ENCODE data around the gene NOS1AP.
"Not testable (repeated sequence)": the region's sequence is repeated elsewhere in the genome, so short reads cannot be mapped to it uniquely, and the experiment has no call there.

Gene NOS1AP

DNA sequence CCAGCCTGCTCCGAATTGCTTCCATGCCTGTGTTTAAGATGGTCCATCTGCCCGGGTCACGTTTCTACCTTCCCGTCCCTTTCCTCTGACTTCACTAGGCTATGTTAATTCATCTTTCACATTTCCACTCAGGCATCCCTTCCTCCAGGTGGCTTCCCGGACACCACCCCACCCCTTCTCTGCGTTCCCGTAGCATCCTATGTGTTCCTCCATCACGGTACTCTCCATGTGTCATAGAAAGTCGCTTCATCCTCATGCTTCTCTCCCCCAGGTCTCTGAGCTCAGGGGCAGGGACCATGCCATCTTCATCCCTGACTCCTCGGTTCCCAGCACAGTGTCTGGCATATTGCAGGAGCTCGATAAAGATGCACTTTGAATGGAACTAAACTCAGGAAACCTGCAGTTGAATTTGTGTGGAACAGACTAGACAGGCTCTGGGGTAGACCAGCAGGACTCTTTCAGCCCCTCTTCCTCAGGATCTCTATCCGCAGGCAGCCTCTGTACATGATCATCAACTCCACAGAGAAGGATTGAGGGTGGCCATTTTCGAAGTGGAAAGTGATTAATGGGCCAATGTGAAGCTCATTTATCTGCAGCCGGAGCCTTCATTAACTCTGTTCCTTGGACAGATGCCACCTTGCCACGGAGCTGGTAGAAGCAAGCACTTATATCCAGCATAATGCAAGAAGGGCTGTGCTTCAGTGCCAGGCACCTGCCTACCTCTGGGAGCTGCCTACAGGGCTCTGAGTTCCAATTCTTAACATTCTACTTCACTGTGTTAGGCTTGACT is 321.1 kb downstream of the NOS1AP start:
- DNase-seq: no peak

DNA sequence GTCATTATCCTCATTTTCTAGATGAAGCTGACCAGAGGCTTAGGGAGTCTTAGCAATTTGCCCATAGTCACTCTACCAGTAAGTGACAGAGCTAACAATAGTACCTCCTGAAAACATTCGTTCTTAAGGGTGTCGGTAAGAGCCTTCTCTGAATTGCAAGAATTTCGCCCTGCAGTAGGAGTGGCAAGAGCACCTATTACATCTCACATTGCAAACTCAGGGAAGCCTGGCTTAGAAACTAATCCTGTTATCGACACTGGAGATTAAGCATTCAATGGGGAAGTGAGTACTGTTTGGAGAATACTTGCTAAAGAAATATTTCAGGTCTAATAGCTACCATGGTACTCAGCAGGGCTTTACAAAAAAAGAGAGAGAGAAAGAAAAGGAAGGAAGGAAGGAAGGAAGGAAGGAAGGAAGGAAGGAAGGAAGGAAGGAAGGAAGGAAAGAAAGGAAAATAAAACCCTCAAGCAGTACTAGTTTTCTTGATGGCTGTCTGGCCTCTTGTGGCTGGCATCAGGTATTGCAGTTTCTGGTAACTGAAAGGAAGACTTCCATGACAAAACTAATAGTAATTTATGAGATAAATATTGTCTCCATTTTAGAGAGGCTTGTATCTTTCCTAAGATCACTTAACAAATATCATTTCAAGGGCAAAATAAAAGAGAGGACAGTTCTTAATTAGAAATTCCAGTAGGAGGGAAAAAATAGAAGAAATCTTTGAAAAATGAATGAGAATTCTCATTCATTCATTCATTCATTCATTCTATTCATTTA is 322.5 kb downstream of the NOS1AP start:
- DNase-seq: no peak

DNA sequence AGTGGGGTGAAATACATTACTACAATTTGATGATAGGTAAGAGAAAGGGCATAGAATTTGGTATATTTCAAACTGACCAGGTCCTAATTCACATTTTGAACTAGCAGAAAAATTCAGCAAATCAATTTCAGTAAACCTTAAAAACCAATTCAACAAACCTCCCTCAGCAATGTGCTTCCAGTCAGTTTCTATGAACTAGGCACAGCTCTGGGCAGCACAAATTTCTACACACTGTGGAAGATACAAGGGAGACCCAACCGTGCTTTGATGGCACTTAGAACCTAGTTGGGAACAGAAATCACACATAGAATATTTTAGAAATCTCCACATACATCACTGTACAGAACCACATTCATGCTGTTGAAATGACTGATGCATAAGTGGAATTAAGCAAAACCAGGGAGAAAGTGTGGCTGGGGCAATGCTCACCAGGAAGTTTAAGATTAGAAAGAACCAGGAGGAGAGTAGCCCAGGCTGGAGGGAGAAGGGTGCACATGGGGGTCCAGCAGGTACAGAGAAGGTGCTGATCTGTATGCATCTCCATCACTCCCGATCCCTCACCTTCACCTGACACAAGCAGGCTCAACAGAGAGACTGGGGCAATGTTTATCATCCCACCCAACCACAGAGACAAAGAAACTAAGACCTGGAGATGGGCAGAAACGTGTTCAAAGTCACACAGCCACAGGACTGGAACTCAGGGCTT is 326.9 kb downstream of the NOS1AP start:
- DNase-seq: no peak

DNA sequence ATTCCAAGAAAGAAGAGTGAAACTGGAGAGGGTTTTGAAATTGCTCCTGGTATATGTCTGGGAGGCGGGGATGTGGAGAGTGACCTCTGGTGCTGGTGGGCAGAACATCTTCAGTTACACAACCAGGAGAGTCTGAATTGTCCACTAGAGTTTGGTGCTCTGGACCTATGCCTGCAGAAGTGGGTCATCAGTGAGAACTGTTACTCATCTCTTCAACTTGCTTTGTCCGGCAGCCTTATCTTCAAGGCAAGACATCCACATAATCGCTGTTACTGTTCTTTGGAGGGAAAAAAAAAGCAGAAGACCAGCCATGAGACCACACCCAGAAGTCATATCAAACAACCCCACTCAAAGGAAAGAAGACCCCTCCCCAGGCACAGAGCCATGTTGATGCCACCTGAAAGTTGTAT is 327.6 kb downstream of the NOS1AP start:
- DNase-seq: no peak

DNA sequence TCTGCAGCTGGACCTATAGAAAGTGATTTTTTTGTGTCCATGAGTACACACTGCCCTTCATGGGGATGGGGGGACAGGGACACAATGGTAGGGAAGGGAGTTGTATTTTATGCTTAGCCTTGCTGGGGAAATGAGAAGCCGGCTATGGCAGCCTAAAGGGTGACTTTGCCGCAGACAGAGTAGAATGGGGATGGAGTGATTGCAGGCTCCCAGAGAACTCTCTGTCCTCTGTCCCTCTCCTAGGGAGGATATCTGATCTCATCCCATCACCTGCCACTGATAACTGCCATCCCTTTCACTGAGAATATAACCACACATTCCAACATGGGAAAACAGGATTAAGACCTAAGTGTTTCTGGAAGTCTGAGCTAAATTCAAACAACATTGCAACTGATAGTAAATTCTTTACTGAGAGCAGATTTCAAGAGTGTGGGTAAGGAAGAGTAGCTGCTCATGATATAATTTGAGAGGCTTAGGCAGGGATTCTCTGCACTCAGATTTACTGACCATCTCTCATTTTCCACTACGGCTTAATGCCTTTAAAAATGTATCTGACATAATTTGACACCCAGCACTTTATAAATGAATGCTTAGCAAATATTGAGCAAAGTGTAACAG is 328.6 kb downstream of the NOS1AP start:
- no peak for DNase-seq

DNA sequence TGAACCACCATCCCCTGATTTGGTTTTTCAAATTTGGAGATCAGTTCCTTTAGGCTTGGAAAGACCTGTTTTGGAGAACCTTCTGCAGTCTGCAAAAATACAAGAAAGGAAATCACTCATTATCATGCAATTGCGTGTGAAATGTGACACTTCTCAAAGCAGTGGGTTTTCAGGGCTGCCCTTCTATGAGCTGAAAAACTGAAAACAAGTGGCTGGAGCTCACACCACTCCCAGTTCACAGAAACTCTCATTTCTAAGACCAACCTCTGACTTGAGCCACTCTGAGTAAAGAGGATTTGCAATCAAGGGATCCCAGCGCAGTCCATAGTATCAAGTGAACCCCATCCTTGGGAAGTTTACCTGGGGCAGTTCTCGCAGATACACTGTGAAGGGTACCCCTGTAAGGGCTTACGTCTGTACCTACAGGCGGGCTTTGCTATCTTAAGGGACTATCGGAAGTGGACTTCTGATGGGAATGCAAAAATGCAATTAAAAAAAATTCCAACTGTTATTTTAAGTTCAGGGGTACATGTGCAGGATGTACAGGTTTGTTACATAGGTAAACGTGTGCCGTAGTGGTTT is 329.6 kb downstream of the NOS1AP start:
- DNase-seq: no peak

DNA sequence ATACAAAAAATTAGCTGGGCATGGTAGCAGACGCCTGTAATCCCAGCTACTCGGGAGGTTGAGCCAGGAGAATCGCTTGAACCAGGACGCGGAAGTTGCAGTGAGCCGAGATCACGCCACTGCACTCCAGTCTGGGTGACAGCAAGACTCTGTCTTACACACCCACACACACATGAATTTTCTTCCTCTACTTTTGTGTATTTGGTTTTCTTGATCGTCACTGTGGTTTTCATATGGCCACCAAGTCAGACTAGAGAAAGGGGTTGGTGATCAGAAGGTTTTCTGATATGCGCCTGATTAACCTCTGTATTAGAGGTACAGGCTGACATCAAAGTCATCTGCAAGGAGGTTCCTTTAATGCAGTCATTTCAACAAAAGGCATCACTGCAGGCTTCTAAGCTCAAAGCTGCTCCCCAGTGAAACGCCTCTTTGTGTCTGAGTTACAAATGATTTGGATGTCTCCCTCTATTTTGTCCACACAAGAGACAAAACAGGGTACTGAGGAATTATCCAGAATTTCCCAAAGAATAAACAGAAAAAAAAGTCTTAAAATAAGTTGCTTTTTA is 331.4 kb downstream of the NOS1AP start:
- no peak for DNase-seq

DNA sequence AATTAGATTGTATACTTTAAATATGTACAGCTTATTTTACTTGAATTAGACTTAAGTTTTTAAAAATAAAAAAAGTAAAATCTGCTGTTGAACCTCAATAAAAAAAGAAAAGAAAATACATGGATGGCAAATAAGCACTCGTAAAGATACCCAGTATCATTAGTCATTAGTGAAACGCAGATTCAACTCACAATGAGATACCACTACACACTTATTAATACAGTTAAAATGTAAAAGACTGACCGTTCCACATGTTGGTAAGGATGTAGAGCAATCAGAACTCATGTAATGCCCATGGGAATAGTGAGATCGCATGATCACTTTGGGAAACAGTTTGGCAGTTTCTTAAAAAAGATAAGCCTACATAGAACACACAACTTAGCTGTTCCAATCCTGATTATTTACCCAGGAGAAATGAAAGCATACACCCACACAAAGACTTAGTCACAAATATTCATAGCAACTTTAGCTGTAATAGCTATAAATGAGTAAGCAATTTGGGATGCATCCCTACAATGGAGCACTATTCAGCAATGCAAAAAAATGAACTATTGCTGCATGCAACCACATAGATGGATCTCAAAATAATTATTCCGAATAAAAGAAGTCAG is 335.2 kb downstream of the NOS1AP start:
- no peak for DNase-seq

DNA sequence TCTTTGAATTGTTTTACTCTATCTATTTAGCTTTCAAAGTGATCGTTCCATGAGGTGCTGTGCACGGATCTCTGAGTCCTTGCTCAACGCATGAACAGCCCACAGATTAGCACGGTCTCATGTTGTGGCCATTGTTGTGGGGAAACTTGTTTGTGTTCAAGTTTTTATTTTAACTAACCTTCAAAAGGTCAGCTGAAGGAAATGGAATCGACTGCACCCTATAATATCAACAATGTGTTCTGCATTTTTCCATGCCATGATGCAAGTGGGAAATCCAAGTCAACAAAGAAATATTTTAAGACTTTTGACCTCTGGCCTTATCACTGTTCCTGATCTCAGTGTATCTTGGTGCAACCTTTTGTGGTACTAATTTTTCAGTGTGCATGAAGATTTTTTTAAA is 336.3 kb downstream of the NOS1AP start:
- DNase-seq: no peak

DNA sequence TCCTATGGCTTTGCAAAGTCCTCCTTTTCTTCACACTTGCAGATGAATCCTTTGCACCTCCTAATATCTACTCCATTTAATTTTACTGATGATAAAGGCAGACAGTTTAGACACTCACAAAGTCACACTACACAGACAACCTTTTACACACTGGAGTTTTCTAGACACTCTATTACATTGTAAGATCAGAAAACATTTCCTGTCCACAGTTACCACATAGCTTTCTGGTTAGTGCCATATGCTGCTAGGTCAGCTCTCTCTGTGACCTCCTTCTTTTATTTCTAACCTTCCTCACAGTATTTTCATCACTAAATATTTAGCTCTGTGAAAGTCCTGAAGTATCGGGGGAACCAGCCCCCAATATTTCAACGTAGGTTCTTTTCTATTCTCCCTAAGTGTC is 337.3 kb downstream of the NOS1AP start:
- no peak for DNase-seq

DNA sequence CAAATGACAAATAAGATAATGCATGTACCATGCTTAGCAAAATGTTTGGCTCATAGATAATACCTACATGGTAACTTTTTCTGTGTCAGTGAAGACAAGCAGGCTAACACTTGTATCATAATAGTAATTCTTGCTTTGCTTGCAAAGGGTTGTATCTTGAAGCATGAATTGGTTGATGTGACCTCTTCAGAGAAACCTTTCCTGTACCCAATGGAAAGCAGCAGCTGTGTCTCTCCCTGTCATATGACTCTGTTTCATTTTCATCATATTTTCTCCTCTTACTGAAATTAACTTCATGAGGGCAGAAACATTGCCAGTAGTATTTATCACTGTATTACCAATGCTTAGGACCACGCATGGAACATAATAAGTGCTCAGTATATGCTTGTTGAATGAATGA is 338.0 kb downstream of the NOS1AP start:
- DNase-seq: no peak

DNA sequence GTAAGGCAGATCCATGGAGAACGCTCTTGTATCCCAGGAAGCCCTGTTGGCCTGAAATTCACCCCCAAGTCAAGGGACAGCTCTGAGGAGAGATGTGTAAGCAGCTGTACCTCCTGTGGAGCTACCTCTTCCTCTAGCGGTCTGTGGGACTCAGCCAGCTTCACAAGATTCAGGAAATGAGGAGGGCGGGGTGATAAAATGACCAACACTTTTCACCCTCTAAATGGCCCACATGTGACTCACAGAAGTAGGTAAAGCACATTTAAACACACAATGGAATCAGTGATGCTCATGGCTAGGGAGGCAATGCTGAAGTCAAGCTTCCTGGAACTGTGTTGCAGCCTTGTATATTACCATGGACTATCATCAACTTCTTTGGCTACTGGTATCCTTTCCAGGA is 342.5 kb downstream of the NOS1AP start, which contains the start of gene SH2D1B:
Gene SH2D1B (minus strand): TSS at position 135 of the 400 bp plus-strand sequence. CDS start 120 bp downstream, at position 15.
- no peak for DNase-seq

DNA sequence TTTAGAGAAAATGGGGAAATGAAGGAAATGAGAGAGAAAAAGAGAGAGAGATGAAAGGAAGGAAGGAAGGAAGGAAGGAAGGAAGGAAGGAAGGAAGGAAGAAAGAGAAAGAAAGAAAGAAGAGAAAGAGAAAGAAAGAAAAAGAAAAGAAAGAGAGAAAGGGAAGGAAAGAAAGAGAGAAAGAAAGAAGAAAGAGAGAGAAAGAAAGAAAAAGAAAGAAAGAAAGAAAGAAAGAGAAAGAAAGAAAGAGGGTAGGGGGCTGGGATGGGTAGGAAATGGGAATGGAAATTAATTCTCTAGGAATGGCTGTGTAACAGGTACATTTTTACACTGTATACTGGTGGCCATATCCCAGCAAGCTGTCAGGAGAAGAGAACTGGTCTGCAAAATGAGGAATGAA is 346.7 kb downstream of the NOS1AP start:
- no peak for DNase-seq

DNA sequence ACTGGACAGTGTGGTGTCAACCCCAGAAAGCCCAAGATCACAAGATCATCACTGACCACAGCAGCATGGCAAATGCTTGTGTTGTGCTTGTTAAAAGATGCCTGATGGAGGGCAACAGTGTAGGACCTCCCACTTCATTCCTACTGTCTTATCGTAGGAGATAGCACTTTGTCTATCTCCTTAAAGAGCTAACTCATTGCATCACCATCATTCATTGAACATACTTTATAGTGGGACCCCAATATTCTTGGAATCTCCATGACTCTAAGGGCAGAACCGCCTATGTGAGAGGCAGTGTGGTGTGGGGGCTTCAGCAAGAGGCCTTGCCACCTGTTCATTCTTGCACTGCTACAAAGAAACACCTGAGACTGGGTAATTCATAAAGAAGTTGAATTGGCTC is 347.4 kb downstream of the NOS1AP start:
- DNase-seq: no peak

DNA sequence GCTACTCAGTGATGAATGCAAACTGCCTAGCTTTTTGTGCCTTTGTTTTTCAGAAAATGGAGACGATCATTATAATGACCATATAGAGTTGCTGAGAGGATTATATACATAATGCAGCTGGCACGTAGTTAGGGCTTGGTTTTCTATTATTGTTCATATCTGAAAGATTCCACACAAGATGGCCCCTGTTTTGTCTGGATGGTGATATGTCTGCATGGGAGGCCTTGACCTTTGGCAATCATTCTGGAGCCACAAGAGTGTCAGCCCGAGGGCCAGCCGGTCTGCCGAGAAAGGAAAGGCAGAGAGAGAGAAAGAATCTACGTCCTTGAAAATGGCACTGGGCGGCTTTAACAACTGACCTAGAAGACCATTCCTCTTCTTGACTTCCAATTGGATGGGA is 348.2 kb downstream of the NOS1AP start:
- DNase-seq: no peak

DNA sequence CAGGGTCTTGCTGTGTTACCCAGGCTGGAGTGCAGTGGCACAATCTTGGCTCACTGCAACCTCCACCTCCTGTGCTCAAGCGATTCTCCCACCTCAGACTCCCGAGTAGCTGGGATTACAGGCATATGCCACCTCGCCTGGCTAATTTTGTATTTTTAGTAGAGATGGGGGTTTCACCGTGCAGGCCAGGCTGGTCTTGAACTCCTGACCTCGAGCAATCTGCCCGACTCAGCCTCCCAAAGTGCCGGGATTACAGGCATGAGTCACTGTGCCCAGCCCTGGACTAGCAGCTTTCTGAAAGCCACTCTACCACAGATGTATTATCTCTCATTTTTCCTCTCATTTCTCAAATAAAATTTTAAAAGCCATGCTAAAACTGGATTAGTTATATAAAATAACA is 349.1 kb downstream of the NOS1AP start:
- DNase-seq: not testable (repeated sequence)

DNA sequence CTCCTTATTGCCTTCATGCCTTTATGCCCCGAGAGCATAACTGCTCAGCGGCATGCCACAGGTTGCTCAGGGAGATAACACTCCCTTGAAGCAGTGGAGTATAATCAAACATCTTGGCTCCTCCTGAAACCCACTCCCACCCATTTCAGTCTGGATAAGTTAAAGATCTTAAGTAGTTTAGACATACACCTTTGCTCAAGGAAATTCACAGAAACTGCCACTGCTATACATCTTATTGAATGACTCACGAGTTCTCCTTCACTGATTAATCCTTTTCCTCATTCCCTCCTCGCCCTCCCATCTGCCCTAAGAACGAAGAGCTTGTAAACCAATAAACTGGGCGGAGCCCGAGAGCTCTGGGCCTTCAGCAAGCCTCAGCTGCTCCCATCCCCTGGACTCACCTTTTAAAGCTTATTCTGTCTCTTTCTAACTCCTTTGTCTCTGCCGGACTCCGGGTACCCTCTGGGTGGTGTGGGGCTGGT is 350.0 kb downstream of the NOS1AP start:
- not testable (repeated sequence) for DNase-seq

Measured in stimulated activated naive CD4-positive, alpha-beta T cell treated with Interleukin-2 at 50 U/mL for 16 hours (primary cell).